NOMO-1 treated with DMSO at 0.1 percent for 48 hours (cell line): Measurements from ENCODE around the gene SULT1C4.

Experiments used
- DNase-seq: peaks from one replicate; lab custom pipeline; 2025; ENCODE audit not compliant: unreplicated experiment; lab: John Stamatoyannopoulos, UW

The SULT1C4 gene

GRCh38 chr2:108369153-108369552, 8.6 kb upstream of the SULT1C4 start:
- no peak for DNase-seq

- no peak for DNase-seq
These were observed 7.7 kb upstream of the SULT1C4 start for GRCh38 chr2:108370080-108370479.

DNA sequence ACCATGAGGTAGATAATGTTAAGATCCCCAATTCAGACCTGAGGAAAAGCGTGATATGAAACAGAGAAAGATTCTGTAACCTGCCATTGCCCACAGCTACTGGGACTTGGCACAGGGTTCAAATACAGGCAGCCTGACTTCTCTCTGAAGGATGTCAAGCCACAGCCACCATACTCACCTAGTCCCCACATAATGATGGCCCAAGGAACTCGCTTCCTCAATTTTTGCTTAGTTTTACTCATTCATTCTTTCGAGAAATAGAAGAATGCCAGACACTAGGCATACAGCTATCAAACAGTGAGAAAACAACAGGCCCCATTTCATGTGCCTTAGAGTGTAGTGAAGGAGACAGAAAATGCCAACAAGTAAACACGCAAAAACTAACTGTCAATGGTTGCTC, 980 bp upstream of the SULT1C4 start:
- no peak for DNase-seq

- DNase-seq: no peak
These were observed 353 bp upstream of the SULT1C4 start for GRCh38 chr2:108377401-108377800.

DNA sequence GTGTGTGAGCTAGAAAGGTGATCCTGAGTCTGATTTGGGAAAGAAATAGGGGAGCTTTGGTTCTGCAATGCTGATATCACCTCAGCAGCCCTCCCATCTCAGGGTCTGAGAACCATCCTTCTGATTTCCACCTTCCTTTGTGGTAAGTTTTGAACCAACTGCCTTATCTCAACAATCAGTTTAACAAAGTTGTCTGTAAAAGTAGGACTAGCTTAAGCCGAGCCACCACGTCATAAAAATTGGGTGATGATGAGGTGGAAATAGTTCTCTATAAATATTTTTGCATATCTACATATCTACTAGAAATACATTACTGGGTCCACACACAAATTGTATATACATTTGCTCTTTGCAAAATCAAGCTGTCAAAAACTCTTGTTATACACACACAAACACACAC, 1.1 kb downstream of the SULT1C4 start:
- DNase-seq: no peak

DNA sequence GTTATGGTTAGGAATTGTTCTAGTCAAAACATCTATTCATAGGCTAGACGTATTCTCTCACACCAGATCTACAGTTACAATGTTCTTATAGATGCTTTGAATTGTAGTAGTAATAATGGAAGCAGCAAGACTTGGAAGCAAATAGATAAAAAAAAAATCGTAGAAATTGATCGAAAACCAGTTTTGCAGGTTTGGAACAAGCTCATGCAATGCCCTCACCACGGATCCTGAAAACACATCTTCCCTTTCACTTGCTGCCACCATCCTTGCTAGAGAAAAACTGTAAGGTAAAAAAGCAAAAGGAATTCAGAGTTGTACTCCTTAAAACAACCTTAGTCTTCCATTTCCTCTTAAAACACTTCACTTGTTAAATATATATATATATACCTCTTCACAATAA, 4.4 kb downstream of the SULT1C4 start:
- DNase-seq: no peak

GRCh38 chr2:108383146-108383830, 5.5 kb downstream of the SULT1C4 start:
- DNase-seq: no peak

DNA sequence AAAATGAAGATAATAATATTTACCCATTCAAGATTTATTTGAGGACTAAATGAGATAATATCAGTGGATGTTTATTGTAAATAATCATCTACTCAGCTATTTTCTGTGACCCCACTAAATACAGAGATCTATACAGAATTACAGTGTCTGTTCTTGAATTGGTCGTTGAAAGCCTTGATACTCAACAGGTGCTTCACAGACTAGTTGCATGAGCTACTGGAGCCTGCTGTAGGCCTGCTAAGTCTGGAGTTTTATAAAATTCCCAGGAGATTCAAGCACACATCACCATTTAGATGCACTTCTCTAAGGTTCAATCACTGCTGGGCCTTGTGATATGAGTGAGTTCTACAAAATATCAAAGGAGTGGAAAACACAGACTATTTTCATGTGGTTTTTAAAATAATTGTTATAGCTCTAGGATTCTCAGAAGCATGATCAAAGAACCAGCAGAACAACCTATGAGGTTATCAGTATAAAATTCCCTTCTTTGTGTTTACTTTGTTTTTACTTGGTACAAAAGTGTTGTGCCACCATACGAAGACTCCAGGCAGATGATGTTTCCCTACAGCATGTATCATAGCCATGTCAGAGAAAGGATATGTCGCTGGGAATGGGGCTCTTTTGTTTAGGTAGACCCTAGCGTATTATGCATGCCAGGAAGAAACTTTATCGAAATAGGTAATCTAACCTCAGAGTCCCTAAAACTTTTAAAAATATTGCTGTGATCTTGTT, 7.1 kb downstream of the SULT1C4 start:
- no peak for DNase-seq

GRCh38 chr2:108385411-108386071, 7.8 kb downstream of the SULT1C4 start:
- DNase-seq: no peak

- DNase-seq: no peak
These were observed 10.3 kb downstream of the SULT1C4 start for GRCh38 chr2:108388045-108388444.

DNA sequence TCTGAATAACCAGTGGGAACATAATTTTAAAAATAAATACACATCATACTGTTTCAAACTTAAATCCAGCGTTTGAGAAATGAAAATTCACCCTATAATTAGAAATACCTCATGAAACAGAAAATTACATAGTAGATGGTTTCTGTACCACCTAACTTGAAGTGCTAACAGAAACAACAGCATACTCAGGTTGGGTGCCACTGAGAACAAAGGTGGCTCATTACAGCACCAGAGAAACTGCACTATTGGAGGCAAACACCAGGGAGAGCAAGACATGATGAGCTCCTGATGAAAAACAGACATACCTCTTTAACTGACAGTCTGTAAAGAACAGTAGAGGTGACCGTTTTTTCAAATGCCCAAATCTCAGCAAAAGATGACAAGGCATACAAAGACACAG, 12.6 kb downstream of the SULT1C4 start:
- DNase-seq: no peak

DNA sequence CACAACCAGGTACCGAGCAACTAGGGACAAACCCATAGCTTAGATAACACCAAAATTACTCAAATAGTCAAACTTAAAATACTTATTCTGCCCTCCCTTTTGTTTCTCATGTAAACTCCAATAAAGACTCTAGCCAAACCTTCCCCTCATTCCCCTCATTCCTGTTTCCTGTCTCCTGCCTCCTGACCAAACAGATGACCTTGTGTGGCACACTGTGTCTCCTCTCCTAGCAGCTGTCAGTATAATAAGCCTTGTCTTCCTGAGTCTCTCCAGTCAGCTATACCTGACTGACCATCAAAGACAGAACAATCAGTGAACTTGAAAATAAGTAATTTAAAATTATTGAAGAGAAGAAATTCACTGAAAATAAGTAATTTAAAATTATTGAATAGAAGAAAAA, 14.3 kb downstream of the SULT1C4 start:
- no peak for DNase-seq

- DNase-seq: no peak
These were observed 15.4 kb downstream of the SULT1C4 start for GRCh38 chr2:108393197-108393596.

GRCh38 chr2:108395155-108395554, 17.4 kb downstream of the SULT1C4 start:
- no peak for DNase-seq

DNA sequence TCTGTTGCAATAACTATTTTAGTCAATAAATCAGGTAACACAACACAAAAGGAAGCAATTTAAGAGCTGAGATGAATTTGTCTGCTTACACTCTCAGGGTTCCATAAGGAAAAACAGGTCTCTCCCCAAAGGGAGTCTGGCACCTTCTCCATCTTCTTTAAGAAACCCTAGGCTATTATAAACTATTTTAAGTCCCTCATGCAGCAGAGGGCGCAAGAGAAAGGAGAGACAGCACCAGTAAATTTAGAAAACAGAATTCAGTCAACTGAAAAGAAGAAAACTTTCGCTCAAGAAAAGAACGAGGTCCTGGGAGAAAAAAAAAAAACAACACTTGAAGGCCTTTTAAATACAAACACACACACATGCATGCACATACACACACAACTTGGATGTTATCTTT, 19.1 kb downstream of the SULT1C4 start:
- peak; percentile 24 for DNase-seq

DNA sequence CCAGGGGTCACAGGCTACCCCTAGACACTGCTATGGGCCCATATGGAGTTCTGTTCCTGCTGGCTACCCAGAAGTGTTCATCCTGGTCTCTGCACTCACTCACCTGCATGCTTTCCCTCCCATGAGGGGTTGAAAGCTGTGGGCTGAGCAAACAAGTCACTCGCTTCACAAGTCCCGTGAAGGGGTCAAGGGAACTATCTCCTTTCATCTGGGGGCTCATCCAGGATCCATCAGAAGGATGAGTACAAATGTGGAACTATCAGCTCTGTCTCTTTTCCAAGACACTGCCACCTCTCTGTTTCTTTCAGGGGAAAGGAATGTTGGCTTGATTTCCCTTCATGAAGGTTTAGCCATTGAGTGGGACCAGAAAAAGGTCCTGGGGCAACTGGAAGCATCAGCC, 21.7 kb downstream of the SULT1C4 start:
- no peak for DNase-seq

DNA sequence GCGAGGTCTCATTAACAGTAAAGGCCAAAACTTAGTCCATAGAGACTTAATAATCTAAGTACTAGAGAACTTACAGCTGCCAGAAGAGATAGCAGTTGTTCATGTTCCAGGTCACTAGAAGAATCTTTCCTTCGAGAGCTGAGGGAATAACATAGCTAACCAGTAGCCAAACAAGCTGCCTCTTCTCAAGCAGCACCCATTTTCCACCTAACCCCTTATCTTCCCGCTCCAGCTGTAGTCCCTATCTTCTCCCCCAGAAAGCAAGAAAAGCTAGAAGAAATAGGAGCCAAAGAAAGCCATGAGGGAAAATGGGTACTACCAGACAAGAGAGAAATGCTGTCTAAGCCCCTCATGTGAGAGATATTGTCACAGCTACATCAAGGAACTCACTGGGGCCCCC, 24.0 kb downstream of the SULT1C4 start:
- DNase-seq: no peak

DNA sequence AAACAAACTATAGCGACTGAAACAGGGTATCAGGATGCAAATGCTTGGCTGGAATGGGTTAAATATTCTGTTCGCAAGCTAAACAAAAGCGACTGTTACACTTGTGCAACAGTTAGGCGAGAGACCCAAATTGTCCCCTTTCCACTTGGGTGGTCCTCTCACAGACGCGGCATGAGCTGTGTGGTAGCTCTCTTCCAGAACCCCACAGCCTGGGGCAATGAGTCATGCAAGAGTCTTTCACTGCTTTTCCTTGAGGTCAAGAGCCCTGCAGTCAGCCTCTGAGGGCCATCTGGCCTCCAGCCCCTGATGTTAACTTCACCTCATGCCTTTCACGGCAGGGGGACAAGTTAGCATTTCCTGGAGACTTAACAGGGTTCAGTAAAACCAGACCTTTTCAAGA, 25.7 kb downstream of the SULT1C4 start:
- no peak for DNase-seq

GRCh38 chr2:108404784-108405397, 27.1 kb downstream of the SULT1C4 start:
- DNase-seq: no peak

DNA sequence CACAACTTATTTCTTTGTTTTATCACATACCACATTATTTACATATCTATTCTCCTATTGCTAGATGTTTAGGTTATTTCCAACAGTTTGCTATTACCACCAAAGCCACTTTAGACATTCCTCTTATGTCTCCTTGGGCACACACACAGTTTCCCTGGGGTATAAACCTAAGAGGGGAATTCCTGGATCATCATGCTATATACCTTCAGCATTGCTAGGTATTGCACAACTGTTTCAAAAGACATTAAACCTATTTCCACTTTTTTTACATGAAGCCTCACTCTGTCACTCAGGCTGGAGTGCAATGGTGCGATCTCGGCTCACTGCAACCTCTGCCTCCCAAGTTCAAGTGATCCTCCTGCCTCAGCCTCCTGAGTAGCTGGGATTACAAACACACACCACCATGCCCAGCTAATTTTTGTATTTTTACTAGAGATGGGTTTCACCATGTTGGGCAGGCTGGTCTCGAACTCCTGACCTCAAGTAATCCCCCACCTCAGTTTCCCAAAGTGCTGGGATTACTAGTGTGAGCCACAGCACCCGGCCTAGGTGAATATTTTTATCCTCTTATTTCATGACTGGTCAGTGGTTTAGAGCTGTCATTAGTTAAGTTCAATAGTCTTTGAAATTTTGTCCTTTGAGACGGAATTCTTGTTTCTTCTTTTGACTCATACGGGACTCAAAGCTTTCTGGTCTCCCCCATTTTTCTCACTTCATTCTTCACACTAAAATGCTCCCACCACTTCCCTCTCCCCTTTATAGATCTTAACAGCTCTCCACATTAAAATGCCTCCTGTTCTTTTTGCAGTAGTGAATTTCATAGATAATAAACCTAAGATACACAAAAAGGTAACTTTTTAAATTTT, 30.3 kb downstream of the SULT1C4 start:
- no peak for DNase-seq

DNA sequence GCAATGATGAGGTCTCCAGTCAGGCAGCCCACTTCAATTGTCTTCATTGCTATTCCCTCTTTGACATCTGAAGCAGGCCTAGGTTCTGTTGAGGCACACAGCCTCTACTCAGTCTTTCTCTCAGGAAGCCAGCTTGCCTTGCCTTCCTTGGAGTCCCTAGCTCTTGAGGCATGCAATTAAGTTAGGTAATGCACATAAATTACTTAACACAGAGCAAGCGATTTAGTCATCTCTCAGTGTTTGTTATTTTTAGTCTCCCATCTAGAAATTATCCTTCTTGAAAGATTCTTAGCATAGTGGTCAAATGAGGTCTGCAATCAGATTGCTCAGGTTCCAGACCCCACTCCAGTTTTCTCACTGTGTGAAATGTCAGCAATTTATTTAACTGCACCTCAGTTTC, 32.0 kb downstream of the SULT1C4 start:
- DNase-seq: peak; percentile 29
